ENCODE data around the gene LAGE3.

DNA sequence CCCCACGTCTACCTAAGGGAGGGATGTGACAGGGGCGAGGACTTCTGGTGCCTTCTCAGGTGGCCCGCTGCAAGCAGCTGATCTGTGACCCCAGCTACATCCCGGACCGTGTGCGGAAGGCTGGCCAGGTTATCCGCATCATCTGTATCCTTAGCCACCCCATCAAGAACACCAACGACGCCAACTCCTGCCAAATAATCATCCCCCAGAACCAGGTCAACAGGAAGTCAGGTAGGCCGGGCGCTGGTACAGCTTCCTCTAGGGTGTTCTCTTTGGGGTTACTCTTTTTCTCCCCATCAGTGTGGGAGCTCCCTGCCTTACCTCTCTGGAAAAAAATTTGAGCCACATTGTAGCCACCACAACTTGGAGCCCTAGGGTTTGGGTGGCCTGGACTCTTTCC is 37.5 kb downstream of the LAGE3 start:
- TF ChIP-seq, protein P1, sequence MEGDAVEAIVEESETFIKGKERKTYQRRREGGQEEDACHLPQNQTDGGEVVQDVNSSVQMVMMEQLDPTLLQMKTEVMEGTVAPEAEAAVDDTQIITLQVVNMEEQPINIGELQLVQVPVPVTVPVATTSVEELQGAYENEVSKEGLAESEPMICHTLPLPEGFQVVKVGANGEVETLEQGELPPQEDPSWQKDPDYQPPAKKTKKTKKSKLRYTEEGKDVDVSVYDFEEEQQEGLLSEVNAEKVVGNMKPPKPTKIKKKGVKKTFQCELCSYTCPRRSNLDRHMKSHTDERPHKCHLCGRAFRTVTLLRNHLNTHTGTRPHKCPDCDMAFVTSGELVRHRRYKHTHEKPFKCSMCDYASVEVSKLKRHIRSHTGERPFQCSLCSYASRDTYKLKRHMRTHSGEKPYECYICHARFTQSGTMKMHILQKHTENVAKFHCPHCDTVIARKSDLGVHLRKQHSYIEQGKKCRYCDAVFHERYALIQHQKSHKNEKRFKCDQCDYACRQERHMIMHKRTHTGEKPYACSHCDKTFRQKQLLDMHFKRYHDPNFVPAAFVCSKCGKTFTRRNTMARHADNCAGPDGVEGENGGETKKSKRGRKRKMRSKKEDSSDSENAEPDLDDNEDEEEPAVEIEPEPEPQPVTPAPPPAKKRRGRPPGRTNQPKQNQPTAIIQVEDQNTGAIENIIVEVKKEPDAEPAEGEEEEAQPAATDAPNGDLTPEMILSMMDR (IDR thresholded peaks at IDR 0.05; ENCODE audit: low read depth, low read length) = no peak
- no peak for TF ChIP-seq EZH2phosphoT487 (IDR thresholded peaks at IDR 0.05; ENCODE audit: low read depth)

Measured in OCI-LY3 (cell line).